Smooth muscle cell (in vitro differentiated cells): ENCODE results near the gene ANTXR1. TPM values are rescaled to one million over a fixed set of nuclear protein-coding genes. Genes with fewer than 3 reads are reported as not detected.

Source experiments
- DNase-seq: peaks from one replicate; lab custom pipeline; 2025; ENCODE audit not compliant: unreplicated experiment; lab: John Stamatoyannopoulos, UW
- H2AFZ ChIP-seq: fragments of 200-600 bp; sonication (generic); 2 replicates; pipeline ENCODE4 v1.6.0; 2016; ENCODE audit warnings: antibody characterized with exemption, low read depth, mild to moderate bottlenecking
- H3F3A ChIP-seq: fragments of 200-600 bp; sonication (generic); 2 replicates; pipeline ENCODE4 v1.6.0; 2017; ENCODE audit warnings: antibody characterized with exemption, low read depth
- H3K27ac ChIP-seq: fragments of 200-600 bp; sonication (generic); 2 replicates; pipeline ENCODE4 v1.5.1; 2016; ENCODE audit warnings: low read depth, mild to moderate bottlenecking
- H3K27me3 ChIP-seq: fragments of 200-600 bp; sonication (generic); 2 replicates; pipeline ENCODE4 v1.6.1; 2016; ENCODE audit warnings: low read depth, mild to moderate bottlenecking
- H3K36me3 ChIP-seq: fragments of 200-600 bp; sonication (generic); 2 replicates; pipeline ENCODE4 v1.5.1; 2016; ENCODE audit warnings: low read depth
- H3K4me1 ChIP-seq: fragments of 200-600 bp; sonication (generic); 2 replicates; pipeline ENCODE4 v1.5.1; 2016; ENCODE audit warnings: low read depth
- H3K4me2 ChIP-seq: fragments of 200-600 bp; sonication (generic); 2 replicates; pipeline ENCODE4 v1.6.0; 2016; ENCODE audit warnings: mild to moderate bottlenecking
- H3K4me3 ChIP-seq: fragments of 200-600 bp; sonication (generic); 2 replicates; pipeline ENCODE4 v1.5.1; 2016; ENCODE audit warnings: mild to moderate bottlenecking
- H3K79me2 ChIP-seq: fragments of 200-600 bp; sonication (generic); 2 replicates; pipeline ENCODE4 v1.6.0; 2016; ENCODE audit warnings: low read depth, mild to moderate bottlenecking
- H3K9ac ChIP-seq: fragments of 200-600 bp; sonication (generic); 2 replicates; pipeline ENCODE4 v1.6.0; 2016; ENCODE audit warnings: low read depth
- H3K9me3 ChIP-seq: fragments of 200-600 bp; sonication (generic); replicated peaks from 2 replicates; pipeline ENCODE4 v1.5.1; 2016; ENCODE audit warnings: low read depth
- H4K20me1 ChIP-seq: fragments of 200-600 bp; sonication (generic); 2 replicates; pipeline ENCODE4 v1.6.0; 2016; ENCODE audit warnings: low read depth
- whole genome bisulfite sequencing: methylation state at CpG from one replicate; pipeline ENCODE4 v1.1.7; 2016; ENCODE audit warnings: low lambda C conversion rate; 5-methylcytosine and 5-hydroxymethylcytosine counted together
- polyA plus RNA-seq: library from polyadenylated mRNA; unstranded; fragments of >200 nt; fragmentation: Nextera tagmentation; extraction: Ambion mirVana; gene quantifications from 2 replicates; pipeline ENCODE4 v1.2.1, GENCODE V29; 2016
- total RNA-seq: library from RNA; depleted of rRNA; stranded (reverse); fragments of >200 nt; gene quantifications from 2 replicates; pipeline ENCODE4 v1.2.3, GENCODE V29; 2014
- TF ChIP-seq, protein P1 (sequence below): fragments of 200-600 bp; sonication (generic); IDR thresholded peaks from 2 replicates; pipeline ENCODE4 v1.5.1; 2017; ENCODE audit warnings: borderline replicate concordance, mild to moderate bottlenecking, antibody characterized with exemption; ENCODE audit not compliant: insufficient read depth, poor library complexity, severe bottlenecking

The ANTXR1 gene
- total and polyA plus RNA-seq, 2 experiments from 2014 or later, result 292 to 309 TPM

DNA sequence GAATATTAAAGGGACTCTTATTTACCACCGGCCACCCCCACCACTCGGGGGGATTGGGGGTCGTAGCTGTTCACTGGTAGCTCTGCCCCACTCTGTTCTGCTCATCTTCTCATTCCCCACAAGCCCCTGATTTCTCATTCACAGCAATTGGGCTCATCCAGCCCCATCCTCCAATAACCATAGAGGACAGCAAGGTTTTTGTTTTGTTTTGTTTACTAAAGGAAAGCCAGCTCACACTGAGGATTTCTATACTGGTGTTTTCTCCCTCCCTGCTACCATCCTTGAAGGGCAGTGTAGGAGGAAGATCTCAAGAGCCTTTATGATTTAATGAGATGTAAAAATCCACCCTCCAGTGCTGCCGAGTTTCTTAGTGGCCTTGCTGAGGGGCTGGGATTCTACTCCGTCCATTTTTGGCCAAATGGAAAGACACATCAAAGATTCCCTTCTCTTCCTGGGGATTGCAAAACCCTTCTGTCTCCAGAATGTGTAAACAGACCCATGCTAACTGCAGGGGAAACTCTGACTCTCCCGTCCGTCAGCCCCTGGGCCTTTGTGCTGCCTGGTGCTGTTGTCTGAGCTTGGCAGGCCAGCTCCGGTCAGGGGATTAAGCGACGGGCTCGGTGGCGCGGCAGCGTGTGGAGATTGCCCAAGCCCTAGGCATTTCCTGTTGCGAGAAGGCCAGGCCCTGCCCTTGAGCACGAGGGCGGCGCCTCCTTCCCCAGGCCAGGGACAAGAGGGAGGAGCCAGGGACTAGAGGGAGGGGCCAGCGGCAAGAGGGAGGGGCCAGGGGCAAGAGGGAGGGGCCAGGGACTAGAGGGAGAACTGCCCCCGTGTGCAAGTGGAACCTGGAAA is 165.0 kb downstream of the ANTXR1 start:
- H3K27ac ChIP-seq, result peak overlapping the region; percentile 99
- H2AFZ ChIP-seq, result no peak overlapping the region
- H3K4me1 ChIP-seq, result peaks cover 26% of the 10 kb centered on the region
- H3K27me3 ChIP-seq, result no peaks in the 10 kb centered on the region
- H3K9me3 ChIP-seq, result no peaks in the 10 kb centered on the region
- peaks cover 6% of the 10 kb centered on the region for H3K36me3 ChIP-seq
- H3K9ac ChIP-seq, result peak overlapping the region; percentile 92
- TF ChIP-seq, protein P1, sequence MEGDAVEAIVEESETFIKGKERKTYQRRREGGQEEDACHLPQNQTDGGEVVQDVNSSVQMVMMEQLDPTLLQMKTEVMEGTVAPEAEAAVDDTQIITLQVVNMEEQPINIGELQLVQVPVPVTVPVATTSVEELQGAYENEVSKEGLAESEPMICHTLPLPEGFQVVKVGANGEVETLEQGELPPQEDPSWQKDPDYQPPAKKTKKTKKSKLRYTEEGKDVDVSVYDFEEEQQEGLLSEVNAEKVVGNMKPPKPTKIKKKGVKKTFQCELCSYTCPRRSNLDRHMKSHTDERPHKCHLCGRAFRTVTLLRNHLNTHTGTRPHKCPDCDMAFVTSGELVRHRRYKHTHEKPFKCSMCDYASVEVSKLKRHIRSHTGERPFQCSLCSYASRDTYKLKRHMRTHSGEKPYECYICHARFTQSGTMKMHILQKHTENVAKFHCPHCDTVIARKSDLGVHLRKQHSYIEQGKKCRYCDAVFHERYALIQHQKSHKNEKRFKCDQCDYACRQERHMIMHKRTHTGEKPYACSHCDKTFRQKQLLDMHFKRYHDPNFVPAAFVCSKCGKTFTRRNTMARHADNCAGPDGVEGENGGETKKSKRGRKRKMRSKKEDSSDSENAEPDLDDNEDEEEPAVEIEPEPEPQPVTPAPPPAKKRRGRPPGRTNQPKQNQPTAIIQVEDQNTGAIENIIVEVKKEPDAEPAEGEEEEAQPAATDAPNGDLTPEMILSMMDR, result no peak
- WGBS, result 6% methylated on average over 18 of the region's 20 CpGs
- no peaks in the 10 kb centered on the region for H4K20me1 ChIP-seq
- H3K79me2 ChIP-seq, result peaks cover 5% of the 10 kb centered on the region
- peak; percentile 85 for DNase-seq
- H3F3A ChIP-seq, result peaks cover 36% of the 10 kb centered on the region
- H3K4me2 ChIP-seq, result peak overlapping the region; percentile 73
- H3K4me3 ChIP-seq, result peak overlapping the region; percentile 9

DNA sequence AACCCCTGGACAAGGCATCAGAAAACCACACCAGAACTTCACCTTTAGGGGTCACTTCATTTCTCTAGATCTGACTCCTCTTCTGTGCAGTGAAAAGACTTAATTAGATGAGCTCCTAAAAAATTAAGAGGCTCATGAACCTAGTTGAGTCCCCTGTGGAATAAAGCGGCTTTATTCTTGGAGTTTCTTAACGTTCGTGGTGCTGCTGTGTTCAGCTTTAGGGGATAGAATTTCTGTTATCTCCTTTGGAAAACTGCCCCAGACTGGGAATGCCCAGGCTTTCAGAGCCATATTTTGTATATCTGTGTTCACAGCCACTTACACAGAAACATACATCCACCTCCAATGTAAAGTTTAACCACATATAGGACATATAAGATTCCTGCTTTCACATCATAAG is 165.8 kb downstream of the ANTXR1 start:
- no peaks in the 10 kb centered on the region for H4K20me1 ChIP-seq
- H3K4me3 ChIP-seq, result no peak overlapping the region
- H3K4me1 ChIP-seq, result peaks cover 26% of the 10 kb centered on the region
- H3K9me3 ChIP-seq, result no peaks in the 10 kb centered on the region
- H3K36me3 ChIP-seq, result peaks cover 6% of the 10 kb centered on the region
- H3K4me2 ChIP-seq, result peak overlapping the region; percentile 42
- peaks cover 7% of the 10 kb centered on the region for H3K79me2 ChIP-seq
- TF ChIP-seq, protein P1, result no peak
- no peaks in the 10 kb centered on the region for H3K27me3 ChIP-seq
- peaks cover 34% of the 10 kb centered on the region for H3F3A ChIP-seq
- H3K9ac ChIP-seq, result peak overlapping the region; percentile 24
- no peak overlapping the region for H2AFZ ChIP-seq
- no peak for DNase-seq
- 30% methylated on average over 3 of the region's 3 CpGs for WGBS
- peak overlapping the region; percentile 99 for H3K27ac ChIP-seq

DNA sequence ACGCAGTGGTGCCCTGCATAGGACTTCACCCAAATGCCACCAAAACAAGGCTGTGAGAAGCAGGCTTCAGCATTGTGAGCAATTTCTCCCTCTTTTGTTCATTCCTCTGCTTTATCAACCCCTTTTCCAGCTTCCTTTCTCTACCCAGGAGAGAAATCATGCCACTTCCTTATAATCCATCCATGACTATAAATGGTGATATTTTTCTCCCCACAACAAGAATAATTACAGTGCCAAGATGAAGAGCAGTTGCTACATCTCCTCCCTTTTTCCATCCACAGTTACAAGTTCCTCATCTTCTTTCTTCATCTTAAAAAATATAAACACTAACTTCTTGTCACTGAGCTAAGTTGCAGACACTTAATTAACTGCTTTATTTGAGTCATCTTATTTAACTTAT is 167.2 kb downstream of the ANTXR1 start:
- Histone ChIP-seq H3F3A (peaks cover 28% of the 10 kb centered on the region), H3K36me3 (peaks cover 6% of the 10 kb centered on the region), H3K27ac (peak overlapping the region; percentile 99), H3K79me2 (peaks cover 10% of the 10 kb centered on the region), H4K20me1 (no peaks in the 10 kb centered on the region), H3K4me1 (peaks cover 26% of the 10 kb centered on the region), H3K9ac (no peak overlapping the region), H3K4me2 (peak overlapping the region; percentile 4), H3K27me3 (no peaks in the 10 kb centered on the region), H3K9me3 (no peaks in the 10 kb centered on the region), H3K4me3 (no peak overlapping the region), H2AFZ (no peak overlapping the region)
- DNase-seq, result no peak
- TF ChIP-seq, protein P1, result no peak
- WGBS, result 100% methylated on average over 1 of the region's 1 CpG
